ENCODE data around the gene RAB15. TPM values are rescaled to one million over a fixed set of nuclear protein-coding genes. Genes with fewer than 3 reads are reported as not detected.
A peak's percentile ranks its signal among the peaks of the same experiment; 100 is the strongest.

The RAB15 gene
- total RNA-seq, 1 donor from 2014 or later: 98.4 TPM

GRCh38 chr14:64979336-64980074 lies 7.4 kb upstream of the RAB15 start:
- H3K9me3 Mint-ChIP-seq (ENCODE audit: low read depth): no peaks in the 10 kb centered on the region
- peaks cover 17% of the 10 kb centered on the region for H3K4me1 Mint-ChIP-seq (ENCODE audit: low read depth)
- H3K4me3 Mint-ChIP-seq (ENCODE audit: unreplicated experiment): no peak overlapping the region
- H3K27me3 Mint-ChIP-seq (ENCODE audit: low read depth): peaks cover 4% of the 10 kb centered on the region
- DNase-seq (ENCODE audit: low spot score): no peak
- no peaks in the 10 kb centered on the region for H3K36me3 Mint-ChIP-seq (ENCODE audit: low read depth)
- peak overlapping the region; percentile 68 for H3K27ac Mint-ChIP-seq (ENCODE audit: unreplicated experiment)
- no peak for TF ChIP-seq CTCF (IDR thresholded peaks at IDR 0.05)

- no peak overlapping the region for H3K4me3 Mint-ChIP-seq (ENCODE audit: unreplicated experiment)
- H3K9me3 Mint-ChIP-seq (ENCODE audit: low read depth): no peaks in the 10 kb centered on the region
- TF ChIP-seq CTCF (IDR thresholded peaks at IDR 0.05): no peak
Measured at GRCh38 chr14:64974563-64974962, 2.4 kb upstream of the RAB15 start.

GRCh38 chr14:64973826-64974225 lies 1.7 kb upstream of the RAB15 start:
- peaks cover 31% of the 10 kb centered on the region for H3K4me1 Mint-ChIP-seq (ENCODE audit: low read depth)
- no peak overlapping the region for H3K27ac Mint-ChIP-seq (ENCODE audit: unreplicated experiment)
- H3K27me3 Mint-ChIP-seq (ENCODE audit: low read depth): peaks cover 2% of the 10 kb centered on the region
- TF ChIP-seq CTCF (IDR thresholded peaks at IDR 0.05): no peak
- no peak overlapping the region for H3K4me3 Mint-ChIP-seq (ENCODE audit: unreplicated experiment)
- H3K36me3 Mint-ChIP-seq (ENCODE audit: low read depth): no peaks in the 10 kb centered on the region
- no peak for DNase-seq (ENCODE audit: low spot score)
- no peaks in the 10 kb centered on the region for H3K9me3 Mint-ChIP-seq (ENCODE audit: low read depth)

More at GRCh38 chr14:64974563-64974962, 2.4 kb upstream of the RAB15 start:
- Mint-ChIP-seq H3K27me3 (ENCODE audit: low read depth) (peaks cover 2% of the 10 kb centered on the region), H3K36me3 (ENCODE audit: low read depth) (no peaks in the 10 kb centered on the region), H3K4me1 (ENCODE audit: low read depth) (peaks cover 27% of the 10 kb centered on the region), H3K27ac (ENCODE audit: unreplicated experiment) (no peak overlapping the region)
- no peak for DNase-seq (ENCODE audit: low spot score)

- H3K4me1 Mint-ChIP-seq (ENCODE audit: low read depth): peaks cover 39% of the 10 kb centered on the region
- H3K36me3 Mint-ChIP-seq (ENCODE audit: low read depth): no peaks in the 10 kb centered on the region
- H3K9me3 Mint-ChIP-seq (ENCODE audit: low read depth): no peaks in the 10 kb centered on the region
- no peak for DNase-seq (ENCODE audit: low spot score)
- TF ChIP-seq CTCF (IDR thresholded peaks at IDR 0.05): no peak
- peak overlapping the region; percentile 78 for H3K4me3 Mint-ChIP-seq (ENCODE audit: unreplicated experiment)
- H3K27me3 Mint-ChIP-seq (ENCODE audit: low read depth): peaks cover 2% of the 10 kb centered on the region
- H3K27ac Mint-ChIP-seq (ENCODE audit: unreplicated experiment): no peak overlapping the region
Measured at GRCh38 chr14:64973026-64973442, 898 bp upstream of the RAB15 start.

- DNase-seq (ENCODE audit: low spot score): no peak
- Mint-ChIP-seq H3K27me3 (ENCODE audit: low read depth) (peaks cover 2% of the 10 kb centered on the region), H3K4me1 (ENCODE audit: low read depth) (peaks cover 53% of the 10 kb centered on the region), H3K4me3 (ENCODE audit: unreplicated experiment) (peak overlapping the region; percentile 82), H3K36me3 (ENCODE audit: low read depth) (peaks cover 2% of the 10 kb centered on the region), H3K9me3 (ENCODE audit: low read depth) (no peaks in the 10 kb centered on the region), H3K27ac (ENCODE audit: unreplicated experiment) (peak overlapping the region; percentile 51)
- TF ChIP-seq CTCF (IDR thresholded peaks at IDR 0.05): no peak
Measured at GRCh38 chr14:64971491-64971942, 619 bp downstream of the RAB15 start.
